Amniotic stem cell (primary cell): Measurements from ENCODE around the gene DLX1.
"Not testable (repeated sequence)": the region's sequence is repeated elsewhere in the genome, so short reads cannot be mapped to it uniquely, and the experiment has no call there.

Experiments used
- DNase-seq: peaks from one replicate; lab custom pipeline; 2025; lab: John Stamatoyannopoulos, UW

The DLX1 gene

GRCh38 chr2:172114579-172114978, 29.3 kb downstream of the DLX1 start:
- no peak for DNase-seq

GRCh38 chr2:172116107-172116506, 30.8 kb downstream of the DLX1 start:
- DNase-seq, result no peak

- no peak for DNase-seq
Measured at GRCh38 chr2:172119089-172119488, 33.8 kb downstream of the DLX1 start.

GRCh38 chr2:172120118-172120517, 34.8 kb downstream of the DLX1 start:
- DNase-seq, result no peak

- no peak for DNase-seq
Measured at GRCh38 chr2:172128484-172128883, 43.2 kb downstream of the DLX1 start.

- no peak for DNase-seq
Measured at GRCh38 chr2:172129404-172129803, 44.1 kb downstream of the DLX1 start.

- no peak for DNase-seq
Measured at GRCh38 chr2:172131713-172132555, 46.6 kb downstream of the DLX1 start.

GRCh38 chr2:172134270-172134669, 49.0 kb downstream of the DLX1 start:
- DNase-seq, result no peak

- DNase-seq, result no peak
Measured at GRCh38 chr2:172135446-172135845, 50.1 kb downstream of the DLX1 start.

- no peak for DNase-seq
Measured at GRCh38 chr2:172137109-172137508, 51.8 kb downstream of the DLX1 start.

- no peak for DNase-seq
Measured at GRCh38 chr2:172137943-172138342, 52.6 kb downstream of the DLX1 start.

GRCh38 chr2:172138727-172139126, 53.4 kb downstream of the DLX1 start:
- DNase-seq, result not testable (repeated sequence)
